Activated naive CD4-positive, alpha-beta T cell treated with Interleukin-2 at 50 U/mL for 16 hours (primary cell): Measurements from ENCODE around the gene SERPINF2.
"Not testable (repeated sequence)": the region's sequence is repeated elsewhere in the genome, so short reads cannot be mapped to it uniquely, and the experiment has no call there.

Source experiments
- DNase-seq: peaks from one replicate; pipeline ENCODE4 v3.0.0-alpha.2; 2020

The SERPINF2 gene

DNA sequence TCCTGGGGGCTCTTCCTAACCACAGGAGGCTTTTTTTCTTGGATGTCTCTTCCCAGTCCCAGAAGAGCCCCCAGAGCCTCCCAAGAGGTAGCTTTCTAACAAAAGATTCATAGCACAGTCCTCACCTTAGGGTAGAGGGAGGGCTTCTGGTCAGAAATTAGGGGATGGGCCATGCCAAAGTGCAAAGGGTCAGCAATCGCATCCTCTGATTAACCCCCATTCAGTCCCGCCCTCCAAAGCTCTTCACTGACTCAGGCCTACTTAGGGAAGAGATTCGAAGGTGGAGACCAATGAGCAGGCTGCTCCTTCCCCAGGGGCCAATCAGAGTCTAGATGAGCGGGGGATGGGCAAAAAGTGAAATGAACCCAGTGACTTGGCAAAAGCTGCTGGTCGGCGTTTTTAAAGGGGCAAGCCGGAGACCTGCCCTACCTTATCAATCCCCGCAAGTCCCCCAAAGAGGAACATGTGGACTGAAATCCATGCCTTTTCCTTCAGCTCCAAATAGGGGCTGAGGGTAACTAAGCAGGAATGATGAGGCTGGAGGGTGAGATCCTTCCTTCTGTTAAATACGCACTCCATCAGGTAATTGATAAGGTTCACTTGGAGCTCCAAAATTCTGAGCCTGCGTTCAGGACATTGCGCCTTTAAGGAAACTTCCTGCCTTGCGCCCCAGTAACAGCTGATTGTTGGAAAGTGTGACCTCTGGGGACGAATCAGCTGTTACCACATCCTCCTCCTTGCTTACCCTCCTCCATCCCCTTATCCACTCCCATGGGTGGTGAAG lies 25.6 kb upstream of the SERPINF2 start:
- peak; percentile 89 for DNase-seq

DNA sequence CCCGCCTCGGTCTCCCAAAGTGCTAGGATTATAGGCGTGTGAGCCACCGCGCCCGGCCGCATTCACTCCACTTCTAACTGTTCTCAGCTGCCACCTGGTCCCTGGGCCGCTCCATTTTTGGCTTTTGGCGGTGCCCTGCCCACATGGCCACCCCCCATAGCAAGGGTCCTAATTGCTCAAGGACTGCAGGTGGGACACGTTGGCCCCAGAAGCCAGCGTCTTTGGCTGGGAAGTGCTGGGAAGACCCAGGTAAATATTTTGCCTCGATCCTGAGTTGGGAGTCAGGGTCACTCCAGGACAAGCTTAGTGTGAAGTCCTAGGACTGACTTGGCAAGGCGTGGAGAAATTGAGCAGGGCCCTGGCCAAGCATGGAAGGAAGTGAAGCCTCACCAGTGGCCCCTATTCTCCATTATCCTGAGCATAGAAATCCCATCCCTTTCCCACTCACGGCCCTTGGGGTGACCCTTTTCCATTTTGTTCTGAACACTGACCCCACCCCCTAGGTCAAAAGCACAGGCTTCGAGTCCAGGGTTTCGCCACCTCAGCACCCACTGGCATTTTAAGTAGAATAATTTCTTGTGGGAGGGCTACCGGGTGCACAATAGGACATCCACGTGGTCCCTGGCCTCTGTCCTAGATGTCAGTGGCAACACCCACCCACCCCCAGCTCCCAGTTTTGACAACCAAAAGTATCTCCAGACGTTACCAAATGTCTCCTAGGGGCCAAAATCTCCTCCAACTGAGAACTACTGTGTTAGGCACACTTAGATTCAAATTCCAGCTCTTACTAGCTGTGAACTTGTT lies 24.1 kb upstream of the SERPINF2 start:
- DNase-seq = no peak

DNA sequence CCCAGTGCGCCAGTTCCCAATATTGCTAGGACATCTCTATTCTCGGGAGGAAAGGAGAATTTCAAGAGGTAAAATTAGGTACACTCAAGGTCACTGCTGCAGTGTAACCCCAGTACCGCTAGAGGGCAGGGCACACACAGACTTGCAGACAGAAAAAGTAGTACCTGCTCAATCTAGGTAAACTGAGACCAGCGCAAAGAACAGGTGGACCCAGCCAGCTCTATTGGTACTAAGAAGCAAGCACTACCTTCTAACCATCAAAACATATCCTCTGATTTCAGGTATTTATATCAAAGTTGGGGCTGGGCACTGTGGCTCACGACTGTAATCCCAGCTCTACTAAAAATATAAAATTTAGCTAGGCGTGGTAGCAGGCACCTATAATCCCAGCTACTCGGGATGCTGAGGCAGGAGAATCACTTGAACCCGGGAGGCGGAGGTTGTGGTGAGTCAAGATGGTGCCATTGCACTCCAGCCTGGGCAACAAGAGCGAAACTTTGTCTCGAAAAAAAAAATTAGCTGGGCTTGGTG lies 21.8 kb upstream of the SERPINF2 start:
- DNase-seq = peak; percentile 72

DNA sequence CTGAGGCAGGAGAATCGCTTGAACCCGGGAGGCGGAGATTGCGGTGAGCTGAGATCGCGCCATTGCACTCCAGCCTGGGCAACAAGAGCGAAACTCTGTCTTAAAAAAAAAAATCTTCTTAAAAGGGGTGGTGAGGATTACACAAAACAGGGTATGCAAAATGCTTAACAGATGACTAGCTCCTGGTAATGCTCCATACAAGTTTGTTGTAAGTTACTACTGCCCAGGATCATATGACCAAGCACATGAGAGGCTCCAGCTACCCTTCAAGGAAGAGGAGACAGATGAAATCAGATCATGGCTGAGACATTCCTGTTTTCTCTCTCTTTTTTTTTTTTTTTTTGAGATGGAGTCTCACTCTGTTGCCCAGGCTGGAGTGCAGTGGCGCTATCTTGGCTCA lies 20.6 kb upstream of the SERPINF2 start:
- not testable (repeated sequence) for DNase-seq

DNA sequence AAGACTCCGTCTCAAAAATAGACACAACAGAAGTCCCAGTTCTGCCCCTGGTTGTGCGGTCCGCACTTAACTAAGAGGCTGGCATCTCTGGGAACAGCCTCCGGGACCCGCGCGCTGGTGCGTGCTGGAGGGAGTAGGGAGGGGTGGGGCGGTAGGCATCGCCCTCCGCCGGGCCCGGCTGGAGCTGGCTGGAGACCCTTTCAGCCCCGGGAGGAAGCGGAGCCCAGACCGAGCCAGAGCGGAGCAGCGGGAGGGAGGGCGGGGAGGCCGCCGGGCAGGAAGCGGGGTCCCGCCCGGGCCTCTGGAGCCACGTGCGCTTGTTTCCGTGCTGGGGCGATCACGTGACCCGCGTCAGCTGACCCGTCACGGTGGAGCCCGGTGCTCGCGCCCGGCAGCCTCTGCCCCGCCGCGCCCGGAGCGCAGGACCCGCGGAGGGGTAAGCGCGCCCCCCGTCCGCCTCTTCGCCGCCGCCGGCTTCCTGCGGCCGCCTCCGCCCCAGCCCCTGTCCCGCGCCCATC lies 18.3 kb upstream of the SERPINF2 start, which contains the start of gene WDR81:
WDR81 (plus strand) TSS at position 354 of the 518 bp plus-strand sequence. CDS start 256 bp downstream, outside the sequence.
- peak; percentile 88 for DNase-seq

DNA sequence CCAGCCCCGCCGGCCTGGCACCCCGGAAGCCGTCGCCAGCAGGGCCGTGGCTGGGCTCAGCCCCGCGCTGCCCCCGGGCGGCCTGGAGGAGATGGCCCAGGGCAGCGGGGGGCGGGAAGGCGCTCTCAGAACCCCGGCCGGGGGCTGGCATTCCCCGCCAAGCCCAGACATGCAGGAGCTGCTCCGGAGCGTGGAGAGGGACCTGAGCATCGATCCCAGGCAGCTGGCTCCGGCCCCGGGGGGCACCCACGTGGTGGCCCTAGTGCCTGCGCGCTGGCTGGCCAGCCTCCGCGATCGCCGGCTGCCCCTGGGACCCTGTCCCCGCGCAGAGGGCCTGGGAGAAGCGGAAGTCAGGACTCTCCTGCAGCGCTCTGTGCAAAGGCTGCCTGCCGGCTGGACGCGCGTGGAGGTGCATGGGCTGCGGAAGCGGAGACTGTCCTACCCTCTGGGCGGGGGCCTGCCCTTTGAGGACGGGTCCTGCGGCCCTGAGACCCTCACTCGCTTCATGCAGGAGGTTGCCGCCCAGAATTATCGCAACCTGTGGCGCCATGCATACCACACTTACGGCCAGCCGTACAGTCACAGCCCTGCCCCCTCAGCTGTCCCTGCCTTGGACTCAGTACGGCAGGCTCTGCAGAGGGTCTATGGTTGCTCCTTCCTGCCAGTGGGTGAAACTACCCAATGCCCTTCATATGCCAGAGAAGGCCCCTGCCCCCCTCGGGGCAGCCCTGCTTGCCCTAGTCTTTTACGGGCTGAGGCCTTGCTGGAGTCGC lies 17.6 kb upstream of the SERPINF2 start:
- no peak for DNase-seq

DNA sequence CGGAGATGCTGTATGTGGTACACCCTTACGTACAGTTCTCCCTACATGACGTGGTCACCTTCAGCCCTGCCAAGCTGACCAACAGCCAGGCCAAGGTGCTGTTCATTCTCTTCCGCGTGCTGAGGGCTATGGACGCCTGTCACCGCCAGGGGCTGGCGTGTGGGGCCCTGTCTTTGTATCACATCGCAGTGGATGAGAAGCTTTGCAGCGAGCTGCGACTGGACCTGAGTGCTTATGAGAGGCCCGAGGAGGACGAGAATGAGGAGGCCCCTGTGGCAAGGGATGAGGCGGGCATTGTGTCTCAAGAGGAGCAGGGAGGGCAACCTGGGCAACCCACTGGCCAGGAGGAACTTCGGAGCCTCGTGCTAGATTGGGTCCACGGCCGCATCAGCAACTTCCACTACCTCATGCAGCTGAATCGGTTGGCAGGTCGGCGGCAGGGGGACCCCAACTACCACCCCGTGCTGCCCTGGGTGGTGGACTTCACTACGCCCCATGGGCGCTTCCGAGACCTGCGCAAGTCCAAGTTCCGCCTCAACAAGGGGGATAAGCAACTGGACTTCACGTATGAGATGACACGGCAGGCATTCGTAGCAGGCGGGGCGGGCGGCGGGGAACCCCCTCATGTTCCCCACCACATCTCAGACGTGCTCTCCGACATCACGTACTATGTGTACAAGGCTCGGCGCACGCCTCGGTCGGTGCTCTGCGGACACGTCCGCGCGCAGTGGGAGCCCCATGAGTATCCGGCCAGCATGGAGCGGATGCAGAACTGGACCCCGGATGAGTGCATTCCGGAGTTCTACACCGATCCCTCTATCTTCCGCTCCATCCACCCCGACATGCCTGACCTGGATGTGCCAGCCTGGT lies 16.8 kb upstream of the SERPINF2 start:
- DNase-seq = no peak

DNA sequence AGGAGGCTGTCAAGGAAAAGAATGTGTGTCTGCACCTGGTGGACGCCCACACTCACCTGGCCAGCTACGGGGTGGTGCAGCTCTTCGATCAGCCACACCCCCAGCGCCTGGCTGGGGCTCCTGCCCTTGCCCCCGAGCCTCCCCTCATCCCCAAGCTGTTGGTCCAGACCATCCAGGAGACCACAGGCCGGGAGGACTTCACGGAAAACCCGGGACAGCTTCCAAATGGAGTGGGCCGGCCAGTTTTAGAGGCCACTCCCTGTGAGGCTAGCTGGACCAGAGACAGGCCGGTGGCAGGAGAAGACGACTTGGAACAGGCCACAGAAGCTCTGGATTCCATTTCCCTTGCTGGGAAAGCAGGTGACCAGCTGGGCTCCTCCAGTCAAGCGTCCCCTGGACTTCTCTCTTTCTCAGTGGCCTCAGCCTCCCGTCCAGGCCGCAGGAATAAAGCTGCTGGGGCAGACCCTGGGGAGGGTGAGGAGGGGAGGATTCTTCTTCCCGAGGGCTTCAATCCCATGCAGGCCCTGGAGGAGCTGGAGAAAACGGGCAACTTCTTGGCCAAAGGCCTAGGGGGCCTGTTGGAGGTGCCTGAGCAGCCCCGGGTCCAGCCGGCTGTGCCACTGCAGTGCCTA lies 15.9 kb upstream of the SERPINF2 start:
- DNase-seq = no peak

DNA sequence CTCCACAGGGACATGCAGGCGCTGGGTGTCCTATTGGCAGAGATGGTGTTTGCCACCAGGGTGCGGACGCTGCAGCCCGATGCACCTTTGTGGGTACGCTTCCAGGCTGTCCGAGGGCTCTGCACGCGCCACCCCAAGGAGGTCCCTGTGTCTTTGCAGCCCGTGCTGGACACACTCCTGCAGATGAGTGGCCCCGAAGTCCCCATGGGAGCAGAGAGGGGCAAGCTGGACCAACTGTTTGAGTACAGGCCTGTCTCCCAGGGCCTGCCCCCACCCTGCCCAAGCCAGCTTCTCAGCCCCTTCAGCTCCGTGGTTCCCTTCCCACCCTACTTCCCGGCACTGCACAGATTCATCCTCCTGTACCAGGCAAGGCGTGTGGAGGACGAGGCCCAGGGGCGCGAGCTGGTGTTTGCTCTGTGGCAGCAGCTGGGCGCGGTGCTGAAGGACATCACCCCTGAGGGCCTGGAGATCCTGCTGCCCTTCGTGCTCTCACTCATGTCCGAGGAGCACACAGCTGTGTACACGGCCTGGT lies 15.3 kb upstream of the SERPINF2 start:
- DNase-seq = no peak

DNA sequence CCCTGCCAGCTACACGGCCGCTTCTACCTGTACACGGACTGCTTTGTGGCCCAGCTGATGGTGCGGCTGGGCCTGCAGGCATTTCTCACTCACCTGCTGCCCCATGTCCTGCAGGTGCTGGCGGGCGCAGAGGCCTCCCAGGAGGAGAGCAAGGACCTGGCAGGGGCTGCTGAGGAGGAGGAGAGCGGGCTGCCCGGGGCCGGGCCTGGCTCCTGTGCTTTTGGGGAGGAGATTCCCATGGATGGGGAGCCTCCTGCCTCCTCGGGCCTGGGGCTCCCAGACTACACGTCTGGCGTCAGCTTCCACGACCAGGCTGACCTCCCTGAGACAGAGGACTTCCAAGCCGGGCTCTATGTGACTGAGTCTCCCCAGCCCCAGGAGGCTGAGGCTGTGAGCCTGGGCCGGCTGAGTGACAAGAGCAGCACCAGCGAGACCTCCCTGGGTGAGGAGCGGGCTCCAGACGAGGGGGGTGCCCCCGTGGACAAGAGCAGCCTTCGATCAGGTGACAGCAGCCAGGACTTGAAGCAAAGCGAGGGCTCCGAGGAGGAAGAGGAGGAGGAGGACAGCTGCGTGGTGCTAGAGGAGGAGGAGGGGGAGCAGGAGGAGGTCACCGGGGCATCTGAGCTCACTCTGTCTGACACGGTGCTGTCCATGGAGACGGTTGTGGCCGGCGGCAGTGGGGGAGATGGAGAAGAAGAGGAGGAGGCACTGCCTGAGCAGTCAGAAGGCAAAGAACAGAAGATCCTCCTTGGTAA lies 14.6 kb upstream of the SERPINF2 start:
- no peak for DNase-seq

DNA sequence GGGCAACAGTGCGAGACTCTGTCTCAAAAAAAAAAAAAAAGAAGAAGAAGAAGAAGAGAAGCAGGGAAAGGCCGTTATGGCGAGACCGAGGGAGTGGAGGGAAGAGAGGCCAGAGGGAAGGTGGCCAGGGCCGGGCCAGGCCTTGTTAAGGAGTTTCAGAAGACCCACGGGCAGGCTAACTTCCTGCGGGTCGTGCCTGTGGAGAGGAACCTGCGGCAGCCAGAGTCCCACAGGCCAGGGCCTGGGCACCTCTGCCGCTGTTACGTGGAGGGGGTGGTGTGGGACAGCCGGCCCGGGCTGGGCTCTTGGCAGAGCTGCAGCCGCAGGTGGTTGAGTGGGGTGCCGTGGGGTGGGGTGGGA lies 12.7 kb upstream of the SERPINF2 start:
- no peak for DNase-seq

DNA sequence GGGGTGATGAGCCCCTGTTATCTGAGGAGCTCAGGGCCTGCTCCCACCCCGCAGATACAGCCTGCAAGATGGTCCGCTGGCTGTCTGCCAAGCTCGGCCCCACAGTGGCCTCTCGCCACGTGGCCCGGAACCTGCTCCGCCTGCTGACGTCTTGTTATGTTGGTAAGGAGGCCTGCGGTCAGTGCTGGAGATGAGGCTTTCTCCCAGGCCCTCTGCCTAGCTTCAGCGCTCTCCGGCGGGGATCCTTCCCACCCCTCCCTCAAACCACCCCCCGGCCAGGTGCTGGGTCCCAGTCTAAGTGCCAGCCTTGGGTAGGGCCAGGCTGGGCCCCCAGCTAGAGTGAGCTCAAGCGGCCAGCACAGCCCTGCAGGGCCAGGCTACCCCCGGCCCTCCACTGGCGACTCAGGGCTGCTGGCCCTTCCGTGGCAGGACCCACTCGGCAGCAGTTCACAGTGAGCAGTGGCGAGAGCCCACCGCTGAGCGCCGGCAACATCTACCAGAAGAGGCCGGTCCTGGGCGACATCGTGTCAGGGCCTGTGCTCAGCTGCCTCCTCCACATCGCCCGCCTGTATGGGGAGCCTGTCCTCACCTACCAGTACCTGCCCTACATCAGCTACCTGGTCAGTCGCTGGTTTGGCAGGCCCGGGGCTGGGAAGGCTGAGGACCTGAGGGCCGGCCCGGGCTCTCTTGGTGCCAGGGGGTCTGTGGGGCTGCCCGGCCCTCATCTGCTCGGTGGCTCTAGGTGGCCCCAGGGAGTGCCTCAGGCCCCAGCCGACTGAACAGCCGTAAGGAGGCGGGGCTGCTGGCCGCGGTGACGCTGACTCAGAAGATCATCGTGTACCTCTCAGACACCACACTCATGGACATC lies 12.1 kb upstream of the SERPINF2 start:
- DNase-seq = no peak

DNA sequence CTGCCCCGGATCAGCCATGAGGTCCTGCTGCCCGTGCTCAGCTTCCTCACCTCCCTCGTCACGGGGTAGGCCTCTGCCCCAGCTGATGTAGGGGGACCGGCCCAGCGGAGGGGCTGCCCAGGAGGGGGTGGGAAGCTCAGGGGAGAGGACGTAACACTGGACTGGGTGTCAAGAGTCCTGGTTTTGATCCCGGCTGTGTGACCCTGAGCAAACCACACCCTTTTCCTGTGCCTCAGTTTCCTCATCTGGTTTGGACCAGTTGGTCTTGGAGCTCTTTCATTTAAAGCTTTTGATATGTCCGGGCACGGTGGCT lies 11.5 kb upstream of the SERPINF2 start:
- no peak for DNase-seq

DNA sequence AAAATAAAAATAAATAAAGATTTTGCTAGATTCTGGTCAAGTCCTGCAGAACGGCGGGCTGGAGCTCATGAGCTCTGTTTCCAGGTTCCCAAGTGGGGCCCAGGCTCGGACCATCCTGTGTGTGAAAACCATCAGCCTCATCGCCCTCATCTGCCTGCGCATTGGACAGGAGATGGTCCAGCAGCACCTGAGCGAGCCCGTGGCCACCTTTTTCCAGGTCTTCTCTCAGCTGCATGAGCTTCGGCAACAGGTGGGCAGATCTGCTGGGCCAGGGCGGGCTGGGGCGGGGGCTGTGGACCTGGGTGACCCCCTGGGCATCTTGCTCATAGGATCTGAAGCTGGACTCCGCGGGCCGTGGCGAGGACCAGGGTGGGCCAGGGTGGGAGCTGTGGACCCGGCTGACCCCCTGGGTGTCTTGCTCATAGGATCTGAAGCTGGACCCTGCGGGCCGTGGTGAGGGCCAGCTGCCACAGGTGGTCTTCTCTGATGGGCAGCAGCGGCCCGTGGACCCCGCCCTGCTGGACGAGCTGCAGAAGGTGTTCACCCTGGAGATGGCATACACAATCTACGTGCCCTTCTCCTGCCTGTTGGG lies 10.3 kb upstream of the SERPINF2 start:
- DNase-seq = no peak

DNA sequence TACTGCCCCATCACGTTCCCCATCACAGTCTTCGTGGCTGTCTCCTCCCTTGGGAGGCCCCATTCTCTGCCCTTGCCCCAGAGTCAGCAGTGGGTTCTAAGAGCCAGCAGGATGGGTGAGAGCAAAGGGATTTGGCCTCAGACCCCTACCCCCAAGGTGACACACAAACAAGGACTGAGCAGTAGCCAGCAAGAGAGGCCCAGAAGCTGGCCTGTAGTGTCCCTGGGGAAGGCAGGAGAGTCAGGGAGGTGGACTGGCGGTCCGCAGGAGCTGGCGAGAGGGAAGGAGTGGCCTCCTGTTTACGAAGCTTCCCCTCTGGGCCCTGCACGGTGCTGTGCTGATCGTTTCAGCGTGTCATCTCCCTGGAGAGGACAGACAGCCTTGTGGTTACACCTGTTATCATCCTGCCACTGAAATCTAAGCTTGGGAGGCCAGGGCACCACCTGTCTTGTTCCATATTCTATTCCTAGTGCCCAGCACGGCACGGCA lies 9.8 kb upstream of the SERPINF2 start:
- no peak for DNase-seq

DNA sequence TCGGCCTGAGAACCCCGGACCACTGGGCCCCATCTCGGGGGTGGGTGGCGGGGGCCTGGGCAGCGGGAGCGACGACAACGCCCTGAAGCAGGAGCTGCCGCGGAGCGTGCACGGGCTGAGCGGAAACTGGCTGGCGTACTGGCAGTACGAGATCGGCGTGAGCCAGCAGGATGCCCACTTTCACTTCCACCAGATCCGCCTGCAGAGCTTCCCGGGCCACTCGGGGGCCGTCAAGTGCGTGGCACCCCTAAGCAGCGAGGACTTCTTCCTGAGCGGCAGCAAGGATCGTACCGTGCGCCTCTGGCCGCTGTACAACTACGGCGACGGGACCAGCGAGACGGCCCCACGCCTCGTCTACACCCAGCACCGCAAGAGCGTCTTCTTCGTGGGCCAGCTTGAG lies 8.9 kb upstream of the SERPINF2 start:
- DNase-seq = no peak

DNA sequence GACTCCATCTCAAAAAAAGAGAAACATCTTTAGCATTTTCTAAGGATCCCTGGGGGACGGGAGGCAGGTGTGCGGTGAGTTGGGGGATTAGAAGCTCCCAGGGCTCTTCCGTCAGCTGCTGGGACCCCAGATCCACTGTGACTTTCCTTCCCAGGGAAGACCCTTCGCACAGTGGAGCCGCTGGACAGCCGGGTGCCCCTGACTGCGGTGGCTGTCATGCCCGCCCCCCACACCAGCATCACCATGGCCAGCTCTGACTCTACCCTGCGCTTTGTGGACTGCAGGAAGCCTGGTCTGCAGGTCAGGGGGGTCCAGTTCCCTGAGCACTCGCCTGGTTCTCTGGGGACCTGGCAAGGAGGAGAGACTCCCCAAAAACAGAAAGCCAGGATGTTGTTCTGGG lies 7.3 kb upstream of the SERPINF2 start:
- no peak for DNase-seq

DNA sequence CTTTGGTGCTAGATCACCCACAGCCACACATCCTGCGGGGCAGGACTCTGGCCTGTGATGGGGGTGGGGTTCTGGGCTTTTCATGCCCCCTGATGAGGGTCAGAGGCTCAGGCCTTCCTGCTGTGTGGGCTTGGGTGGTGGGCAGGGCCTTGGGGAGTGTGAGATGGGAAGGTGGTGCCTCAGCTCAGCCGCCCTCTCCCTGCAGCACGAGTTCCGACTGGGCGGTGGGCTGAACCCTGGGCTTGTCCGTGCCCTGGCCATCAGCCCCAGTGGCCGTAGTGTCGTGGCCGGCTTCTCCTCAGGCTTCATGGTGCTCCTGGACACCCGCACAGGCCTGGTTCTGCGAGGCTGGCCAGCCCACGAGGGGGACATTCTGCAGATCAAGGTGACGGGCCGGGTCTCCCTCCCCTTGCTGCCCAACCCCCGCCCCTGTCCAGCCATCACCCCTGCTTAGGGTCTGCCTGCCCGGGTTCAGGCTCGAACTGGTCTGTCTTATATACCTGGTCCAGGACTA lies 6.8 kb upstream of the SERPINF2 start:
- no peak for DNase-seq
